GM18867 (cell line): Measurements from ENCODE around the gene KRTAP4-5.
"Not testable (repeated sequence)": the region's sequence is repeated elsewhere in the genome, so short reads cannot be mapped to it uniquely, and the experiment has no call there.

ENCODE experiments used
- ATAC-seq: cut with Tn5 transposase; IDR thresholded peaks from one replicate; pipeline ENCODE4 v1.9.1; 2021; ENCODE audit warnings: mild to moderate bottlenecking, moderate library complexity; ENCODE audit not compliant: unreplicated experiment

Gene KRTAP4-5

DNA sequence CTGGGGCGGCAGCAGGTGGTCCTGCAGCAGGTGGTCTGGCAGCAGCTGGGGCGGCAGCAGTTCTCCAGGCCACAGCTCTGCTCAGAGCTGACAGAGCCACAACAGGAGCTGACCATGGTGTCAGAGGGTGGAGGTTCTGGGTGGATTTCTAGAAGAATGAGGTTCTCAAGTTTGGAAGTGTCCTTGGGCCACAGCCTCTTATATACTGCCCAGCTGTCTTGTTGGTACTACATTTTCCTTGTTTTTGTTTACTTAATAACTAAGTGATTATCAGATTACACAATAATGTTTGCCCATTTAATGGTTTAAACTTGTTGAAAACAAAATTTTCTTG lies at the start of gene KRTAP4-5:
TSS of gene KRTAP4-5 (minus strand) at position 174 of the 334 bp plus-strand sequence. CDS start at position 116, 58 bp downstream.
- no peak for ATAC-seq

DNA sequence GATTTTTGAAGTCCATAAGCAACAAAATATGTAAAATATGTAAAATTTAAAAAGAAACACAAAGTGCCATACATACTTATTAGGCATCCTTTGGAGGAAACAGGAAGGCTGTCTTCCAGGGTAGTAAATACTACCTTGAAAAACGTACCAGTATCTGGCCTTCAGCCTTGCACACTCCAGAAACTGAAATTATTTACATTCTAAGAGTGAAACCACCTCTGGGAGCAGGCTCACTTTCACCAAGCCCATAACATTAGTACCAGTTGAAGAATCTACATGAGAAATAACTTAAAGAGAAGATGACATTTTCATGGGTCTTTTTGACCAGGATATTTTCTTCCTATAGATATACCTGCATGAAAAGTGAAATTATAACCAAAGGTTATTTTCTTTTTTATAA lies 46.4 kb upstream of the KRTAP4-5 start:
- no peak for ATAC-seq

DNA sequence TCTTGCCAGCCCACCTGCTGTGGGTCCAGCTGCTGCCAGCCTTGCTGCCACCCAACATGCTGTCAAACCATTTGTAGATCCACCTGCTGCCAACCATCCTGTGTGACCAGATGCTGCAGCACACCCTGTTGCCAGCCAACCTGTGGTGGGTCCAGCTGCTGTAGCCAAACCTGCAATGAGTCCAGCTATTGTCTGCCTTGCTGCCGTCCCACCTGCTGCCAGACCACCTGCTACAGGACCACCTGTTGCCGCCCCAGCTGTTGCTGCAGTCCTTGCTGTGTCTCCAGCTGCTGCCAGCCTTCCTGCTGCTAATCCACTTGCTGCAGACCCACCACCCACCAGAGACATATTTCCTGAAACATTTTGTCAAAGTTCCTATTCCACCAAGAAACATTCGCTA lies 40.7 kb upstream of the KRTAP4-5 start:
- no peak for ATAC-seq

DNA sequence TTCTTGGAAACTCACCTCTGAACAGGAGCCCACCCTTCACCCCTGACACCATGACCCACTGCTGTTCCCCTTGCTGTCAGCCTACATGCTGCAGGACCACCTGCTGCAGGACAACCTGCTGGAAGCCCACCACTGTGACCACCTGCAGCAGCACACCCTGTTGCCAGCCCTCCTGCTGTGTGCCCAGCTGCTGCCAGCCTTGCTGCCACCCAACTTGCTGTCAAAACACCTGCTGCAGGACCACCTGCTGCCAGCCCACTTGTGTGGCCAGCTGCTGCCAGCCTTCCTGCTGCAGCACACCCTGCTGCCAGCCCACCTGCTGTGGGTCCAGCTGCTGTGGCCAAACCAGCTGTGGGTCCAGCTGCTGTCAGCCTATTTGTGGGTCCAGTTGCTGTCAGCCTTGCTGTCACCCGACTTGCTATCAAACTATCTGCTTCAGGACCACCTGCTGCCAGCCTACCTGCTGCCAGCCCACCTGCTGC lies 40.3 kb upstream of the KRTAP4-5 start, which contains the start of gene KRTAP9-1:
TSS of gene KRTAP9-1 (plus strand) at position 51 of the 482 bp plus-strand sequence. CDS start at position 51, 0 bp downstream.
- not testable (repeated sequence) for ATAC-seq

DNA sequence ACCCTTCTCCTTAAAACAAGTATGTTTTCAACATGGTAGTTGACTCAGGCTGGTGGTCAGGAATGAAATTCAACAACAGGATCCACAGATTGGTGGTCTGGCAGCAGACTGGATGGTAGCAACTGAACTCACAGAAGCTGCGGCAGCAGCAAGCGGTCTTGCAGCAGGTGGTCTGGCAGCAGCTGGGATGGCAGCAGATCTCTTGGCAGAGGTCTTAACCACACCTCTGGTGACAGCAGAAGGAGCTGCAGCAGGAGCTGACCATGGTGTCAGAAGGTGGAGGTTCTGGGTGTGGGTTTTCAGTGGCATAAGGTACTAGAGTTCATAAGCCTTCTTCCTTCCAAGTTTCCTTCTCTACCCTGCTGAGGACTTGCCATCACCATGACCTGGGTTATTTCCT lies 37.2 kb upstream of the KRTAP4-5 start:
- ATAC-seq: no peak

DNA sequence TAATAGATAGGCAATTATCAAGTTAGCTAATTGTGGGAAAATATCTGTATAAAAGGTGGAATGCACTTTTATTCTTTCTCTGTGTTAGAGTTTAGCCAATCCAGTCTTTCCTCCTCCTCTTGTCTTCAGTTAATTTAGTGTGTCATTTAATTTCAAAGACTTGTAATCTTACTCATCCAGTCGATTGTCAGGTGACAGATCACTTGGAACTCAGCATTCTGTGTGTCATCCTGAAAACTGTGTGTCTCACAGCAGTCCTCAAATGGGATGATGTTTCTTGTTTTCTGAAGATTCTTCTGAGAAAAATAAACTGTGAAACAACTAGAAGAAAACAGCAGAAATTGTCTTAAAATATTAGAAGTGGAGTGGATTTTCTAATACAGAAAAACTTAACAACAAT lies 35.4 kb upstream of the KRTAP4-5 start:
- no peak for ATAC-seq

DNA sequence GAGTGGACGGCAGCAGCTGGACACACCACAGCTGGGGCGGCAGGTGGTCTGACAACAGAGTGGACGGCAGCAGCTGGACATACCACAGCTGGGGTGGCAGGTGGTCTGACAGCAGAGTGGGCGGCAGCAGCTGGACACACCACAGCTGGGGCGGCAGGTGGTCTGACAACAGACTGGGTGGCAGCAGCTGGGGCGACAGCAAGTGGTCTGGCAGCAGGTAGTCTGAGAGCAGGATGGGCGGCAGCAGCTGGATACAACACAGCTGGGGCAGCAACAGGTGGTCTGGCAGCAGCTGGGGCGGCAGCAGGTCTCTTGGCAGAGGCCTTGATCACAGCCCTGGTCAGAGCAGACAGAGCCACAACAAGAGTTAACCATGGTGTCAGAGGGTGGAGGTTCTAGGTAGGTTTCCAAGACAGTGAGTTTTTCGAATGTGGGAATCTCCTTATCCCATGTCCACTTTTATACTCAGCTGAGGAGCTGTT lies 34.9 kb upstream of the KRTAP4-5 start, which contains the start of gene KRTAP4-1:
TSS of gene KRTAP4-1 (minus strand) at position 432 of the 482 bp plus-strand sequence. CDS start at position 375, 57 bp downstream.
- ATAC-seq: no peak

DNA sequence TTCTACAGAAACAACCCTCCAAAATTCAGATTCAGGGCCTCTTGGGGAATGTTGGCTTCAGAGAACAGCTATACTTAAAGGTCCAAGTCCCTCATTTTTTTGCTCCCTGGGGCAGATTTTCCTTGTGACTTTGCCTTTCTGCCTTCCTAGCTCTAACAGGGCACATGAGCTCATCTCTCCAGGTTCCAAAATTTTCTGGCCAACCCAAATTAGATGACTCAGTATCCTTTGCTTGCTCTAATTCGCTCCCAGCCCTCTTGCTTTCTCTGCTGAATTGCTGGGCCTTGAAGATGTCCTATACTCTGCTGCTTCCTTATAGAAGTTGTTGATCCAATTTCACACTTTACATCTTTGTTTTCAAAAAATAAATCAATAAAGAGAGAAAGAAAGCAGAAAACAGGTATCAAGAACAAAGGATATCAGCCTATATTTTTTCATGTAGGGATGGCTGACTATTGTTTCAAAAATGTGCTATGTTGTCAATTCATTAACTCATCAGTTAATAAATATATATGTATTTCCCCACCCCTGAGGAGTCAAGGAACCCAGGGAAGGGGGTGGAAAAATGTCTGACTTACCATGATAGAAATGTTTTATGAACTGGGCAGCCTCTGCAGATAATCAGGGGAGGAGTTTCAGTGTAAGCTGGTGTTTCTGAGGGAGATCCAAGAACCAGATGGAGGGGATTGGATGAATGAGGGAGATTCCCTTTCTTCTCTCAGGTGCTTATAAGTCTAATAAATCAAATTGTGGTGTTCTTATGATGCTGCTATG lies 29.4 kb upstream of the KRTAP4-5 start:
- no peak for ATAC-seq

DNA sequence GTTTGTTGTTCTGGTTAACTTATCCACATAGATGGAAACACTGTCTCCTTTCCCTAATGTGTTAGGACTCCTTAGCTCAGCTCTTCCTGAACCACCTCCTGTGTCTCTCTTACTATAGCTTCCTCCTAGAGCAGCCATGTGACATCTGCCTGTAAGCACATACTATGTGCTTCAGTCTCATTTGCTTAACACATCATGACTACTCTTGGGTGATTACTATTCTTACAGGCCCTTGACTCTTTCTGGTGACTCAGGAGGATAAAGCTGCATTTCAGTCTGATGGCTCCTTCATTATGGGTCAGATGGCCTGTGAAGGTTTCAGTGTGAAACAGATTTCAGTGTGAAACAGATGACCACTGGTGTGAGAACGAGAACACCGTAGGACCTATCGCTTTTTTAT lies 28.7 kb upstream of the KRTAP4-5 start:
- ATAC-seq: no peak

DNA sequence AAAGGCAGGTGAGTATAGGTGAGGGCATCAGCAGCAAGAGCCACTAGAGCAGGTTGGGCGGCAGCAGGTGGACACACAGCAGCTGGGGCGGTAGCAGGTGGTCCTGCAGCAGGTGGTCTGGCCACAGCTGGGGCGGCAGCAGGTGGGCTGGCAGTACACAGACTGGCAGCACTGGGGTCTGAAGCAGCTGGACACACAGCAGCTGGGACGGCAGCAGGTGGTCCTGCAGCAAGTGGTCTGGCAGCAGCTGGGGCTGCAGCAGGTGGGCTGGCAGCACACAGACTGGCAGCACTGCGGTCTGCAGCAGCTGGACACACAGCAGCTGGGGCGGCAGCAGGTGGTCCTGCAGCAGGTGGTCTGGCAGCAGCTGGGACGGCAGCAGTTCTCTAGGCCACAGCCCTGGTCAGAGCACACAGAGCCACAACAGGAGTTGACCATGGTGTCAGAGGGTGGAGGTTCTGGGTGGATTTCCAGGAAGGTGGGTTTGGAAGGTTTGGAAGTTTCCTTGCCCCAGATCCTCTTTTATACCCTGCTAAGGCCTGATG lies 28.2 kb upstream of the KRTAP4-5 start, which contains the start of gene KRTAP4-2:
TSS of gene KRTAP4-2 (minus strand) at position 495 of the 545 bp plus-strand sequence. CDS start at position 438, 57 bp downstream.
- no peak for ATAC-seq

DNA sequence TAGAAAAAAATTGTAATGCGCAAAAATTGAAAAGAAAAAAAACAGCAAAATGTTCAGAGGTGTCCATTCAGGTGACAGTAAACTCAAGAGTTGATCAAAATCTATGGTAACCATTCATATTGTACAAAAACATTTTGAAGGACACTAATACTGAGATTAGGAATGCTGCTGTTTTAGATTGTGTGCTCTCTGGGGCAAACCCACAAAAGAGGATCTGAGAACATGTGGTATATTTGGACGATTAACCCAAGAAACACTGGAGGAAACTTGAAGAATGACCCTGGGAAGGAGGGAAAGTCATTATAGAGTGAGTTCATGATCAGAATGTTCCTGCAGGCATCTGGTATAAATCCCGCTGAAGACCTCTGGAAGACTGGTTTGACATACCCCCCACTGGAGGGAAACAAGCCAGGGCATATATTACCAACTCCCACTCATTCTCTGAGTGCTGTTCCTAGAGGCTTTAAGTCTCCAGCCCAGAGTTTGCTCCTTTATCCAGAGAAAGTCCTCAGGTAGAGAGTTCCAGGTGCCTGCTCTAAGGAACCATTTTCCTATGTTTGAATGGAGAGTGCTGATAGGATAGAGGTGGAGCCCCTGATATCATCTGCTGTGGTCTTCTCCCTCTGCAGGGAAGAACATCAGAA lies 27.2 kb upstream of the KRTAP4-5 start:
- ATAC-seq: no peak

DNA sequence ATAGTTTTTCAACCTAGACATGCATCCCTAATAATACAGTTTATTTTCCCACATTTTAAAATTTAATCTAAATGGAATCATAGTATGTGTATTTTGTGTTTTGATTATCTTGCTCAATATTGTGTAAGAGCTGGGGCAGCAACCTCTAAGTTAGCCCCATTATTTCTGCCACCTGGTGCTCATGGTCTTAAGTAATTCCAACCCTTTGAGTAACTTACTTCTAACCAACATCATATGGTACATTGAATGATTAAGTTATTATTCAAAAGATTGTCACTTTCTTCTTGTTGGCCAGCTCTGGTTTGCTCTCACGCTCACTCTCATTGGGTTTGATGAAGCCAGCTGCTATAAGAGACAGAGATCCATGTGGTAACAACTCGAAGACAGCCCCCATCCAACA lies 22.3 kb upstream of the KRTAP4-5 start:
- no peak for ATAC-seq

DNA sequence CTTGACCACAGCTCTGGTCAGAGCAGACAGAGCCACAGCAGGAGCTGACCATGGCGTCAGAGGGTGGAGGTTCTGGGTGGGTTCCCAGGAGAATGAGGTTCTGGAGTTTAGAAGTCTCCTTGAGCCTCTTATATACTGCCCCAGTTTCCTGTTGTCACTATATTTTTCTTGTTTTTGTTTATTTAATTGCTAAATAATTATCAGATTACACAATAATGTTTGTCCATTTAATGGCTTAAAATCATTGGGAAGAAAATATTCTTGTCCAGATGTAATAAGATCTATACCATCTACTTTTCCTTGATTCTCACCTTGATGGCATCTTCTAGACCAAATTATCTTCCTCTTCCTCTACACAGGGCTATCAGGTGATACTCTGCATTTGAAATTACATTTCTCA lies 18.5 kb upstream of the KRTAP4-5 start, which contains the start of gene KRTAP4-3:
TSS of gene KRTAP4-3 (minus strand) at position 101 of the 400 bp plus-strand sequence. CDS start at position 52, 49 bp downstream.
- ATAC-seq: no peak

DNA sequence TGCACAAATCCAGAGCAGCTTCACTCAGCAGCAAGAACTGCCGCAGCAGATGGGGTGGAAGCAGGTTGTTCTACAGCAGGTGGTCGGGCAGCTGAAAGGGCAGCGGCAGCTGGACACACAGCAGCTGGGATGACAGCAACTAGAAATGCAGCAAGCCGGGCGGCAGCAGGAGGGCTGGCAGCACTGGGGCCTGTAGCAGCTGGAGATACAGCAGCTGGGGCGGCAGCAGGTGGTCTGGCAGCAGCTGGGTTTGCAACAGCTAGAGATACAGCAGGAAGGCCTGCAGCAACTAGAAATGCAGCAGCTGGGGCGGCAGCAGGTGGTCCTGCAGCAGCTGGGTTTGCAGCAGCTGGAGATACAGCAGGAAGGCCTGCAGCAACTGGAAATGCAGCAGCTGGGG lies 17.9 kb upstream of the KRTAP4-5 start:
- ATAC-seq: no peak

DNA sequence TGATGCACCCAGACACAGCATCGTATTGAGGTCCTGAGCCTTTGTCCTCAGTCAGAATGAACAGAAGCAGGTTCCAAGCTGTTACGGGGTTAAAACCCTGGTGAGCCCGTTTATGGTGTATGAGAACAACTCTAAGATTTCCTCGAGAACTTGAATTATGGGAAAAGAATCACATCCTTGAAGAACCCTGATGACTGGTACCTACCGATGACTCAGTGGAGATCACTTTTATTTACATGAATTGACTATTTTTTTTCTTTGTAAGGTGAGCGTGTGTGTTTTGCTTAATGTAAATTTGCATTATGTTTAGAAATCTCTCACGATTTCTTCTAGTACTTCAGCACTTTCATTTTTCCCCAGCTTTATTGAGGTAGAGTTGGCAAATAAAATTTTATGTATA lies 14.2 kb upstream of the KRTAP4-5 start:
- ATAC-seq: no peak

DNA sequence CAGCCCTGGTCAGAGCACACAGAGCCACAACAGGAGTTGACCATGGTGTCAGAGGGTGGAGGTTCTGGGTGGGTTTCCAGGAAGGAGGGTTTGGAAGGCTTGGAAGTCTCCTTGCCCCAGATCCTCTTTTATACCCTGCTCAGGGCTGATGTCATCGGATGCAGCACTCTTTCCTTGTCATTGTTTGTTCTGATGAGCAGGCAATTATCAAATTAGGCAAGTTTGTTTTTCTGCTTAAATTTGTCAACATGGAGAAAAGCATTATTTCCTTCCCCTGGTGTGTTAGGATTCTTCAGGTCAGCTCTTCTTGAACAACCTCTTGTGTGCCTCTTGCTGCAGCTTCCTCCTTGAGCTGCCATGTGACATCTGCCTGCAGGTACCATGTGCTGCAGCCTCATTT lies 11.0 kb upstream of the KRTAP4-5 start, which contains the start of gene KRTAP4-4:
TSS of gene KRTAP4-4 (minus strand) at position 101 of the 400 bp plus-strand sequence. CDS start at position 44, 57 bp downstream.
- no peak for ATAC-seq

DNA sequence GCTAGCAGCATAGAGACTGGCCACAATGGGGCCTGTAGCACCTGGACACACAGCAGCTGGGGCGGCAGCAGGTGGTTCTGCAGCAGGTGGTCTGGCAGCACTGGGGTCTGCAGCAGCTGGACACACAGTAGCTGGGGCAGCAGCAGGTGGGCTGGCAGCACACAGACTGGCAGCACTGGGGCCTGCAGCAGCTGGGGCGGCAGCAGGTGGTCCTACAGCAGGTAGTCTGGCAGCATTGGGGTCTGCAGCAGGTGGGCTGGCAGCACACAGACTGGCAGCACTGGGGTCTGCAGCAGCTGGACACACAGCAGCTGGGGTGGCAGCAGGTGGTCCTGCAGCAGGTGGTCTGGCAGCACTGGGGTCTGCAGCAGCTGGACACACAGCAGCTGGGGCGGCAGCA lies 10.6 kb upstream of the KRTAP4-5 start:
- ATAC-seq: not testable (repeated sequence)

DNA sequence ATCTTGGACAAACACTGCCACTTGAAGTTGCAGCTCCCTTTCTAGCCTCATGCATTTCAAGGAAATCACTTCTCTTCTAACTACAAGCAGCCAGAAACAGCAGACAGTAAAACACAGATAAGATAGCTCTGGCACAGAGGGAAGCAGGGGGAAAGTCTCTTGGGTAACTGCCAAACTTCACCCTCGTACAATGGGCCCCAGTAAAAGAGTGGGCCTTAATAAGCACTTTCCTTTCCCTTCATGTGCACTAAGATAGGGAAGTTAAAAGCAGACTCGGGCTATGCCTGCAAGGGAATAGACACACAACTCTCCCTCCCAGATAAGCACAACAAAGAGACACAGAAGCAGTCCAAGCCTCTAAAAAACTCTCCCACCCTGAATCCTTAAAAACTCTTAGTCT lies 4.2 kb upstream of the KRTAP4-5 start:
- ATAC-seq: no peak

DNA sequence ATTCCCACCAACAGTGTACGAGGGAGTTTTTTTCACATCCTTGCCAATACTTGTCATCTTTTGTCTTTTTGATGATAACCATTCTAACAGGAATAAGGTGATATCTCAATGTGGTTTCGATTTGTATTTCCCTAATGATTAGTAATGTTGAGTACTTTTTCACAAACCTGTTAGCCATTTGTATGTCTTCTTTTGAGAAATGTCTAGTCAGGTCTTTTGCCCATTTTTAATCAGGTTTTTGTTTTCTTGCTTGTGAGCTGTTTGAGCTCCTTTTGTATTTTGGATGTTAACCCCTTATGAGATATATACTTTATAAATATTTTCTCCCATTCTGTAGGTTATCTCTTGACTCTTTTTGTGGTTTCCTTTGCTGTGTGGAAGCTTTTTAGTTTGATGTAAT lies 1.9 kb upstream of the KRTAP4-5 start:
- ATAC-seq: no peak

DNA sequence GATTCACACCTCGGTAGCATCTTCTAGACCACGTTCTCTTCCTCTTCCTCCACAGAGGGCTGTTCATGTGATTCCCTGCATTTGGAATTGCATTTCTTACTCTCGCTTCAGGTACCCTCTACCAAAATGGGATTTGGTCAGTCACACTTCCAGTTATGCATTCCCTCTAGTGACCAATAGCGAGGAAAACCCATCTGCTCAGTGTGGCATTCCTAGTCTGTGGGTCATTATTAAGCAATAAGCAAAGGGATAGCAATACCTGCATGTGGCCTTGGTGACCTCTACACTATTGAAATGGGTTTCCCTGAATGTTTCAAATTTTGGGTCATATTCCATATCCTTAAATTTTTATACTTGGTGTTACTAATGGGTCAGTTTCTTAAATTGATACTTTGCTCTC lies 401 bp upstream of the KRTAP4-5 start:
- no peak for ATAC-seq

DNA sequence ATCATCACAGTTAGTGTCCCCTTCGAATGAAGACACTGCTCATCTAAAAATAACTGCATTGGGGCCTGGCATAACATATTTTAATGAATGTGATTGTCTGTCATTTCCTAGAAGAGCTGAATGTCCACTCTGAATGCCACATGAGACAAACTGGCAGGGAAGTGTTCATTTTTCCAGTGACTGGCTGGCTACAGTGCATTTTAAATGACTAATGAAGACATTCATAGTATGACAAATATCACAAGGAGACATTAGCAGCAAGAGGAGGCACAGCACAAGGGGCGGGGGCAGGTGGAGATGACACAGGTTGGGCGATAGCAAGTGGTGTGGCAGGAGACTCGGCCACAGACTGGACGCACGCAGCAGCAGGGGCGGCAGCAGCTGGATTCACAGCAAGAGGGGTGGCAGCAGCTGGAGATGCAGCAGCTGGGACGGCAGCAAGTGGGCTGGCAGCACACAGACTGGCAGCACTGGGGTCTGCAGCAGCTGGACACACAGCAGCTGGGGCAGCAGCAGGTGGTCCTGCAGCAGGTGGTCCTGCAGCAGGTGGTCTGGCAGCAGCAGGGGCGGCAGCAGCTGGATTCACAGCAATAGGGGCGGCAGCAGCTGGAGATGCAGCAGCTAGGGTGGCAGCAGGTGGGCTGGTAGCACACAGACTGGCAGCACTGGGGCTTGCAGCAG lies 514 bp downstream of the KRTAP4-5 start:
- ATAC-seq: not testable (repeated sequence)
